ENCODE measurements around the gene OR2F2. TPM values are rescaled to one million over a fixed set of nuclear protein-coding genes. Genes with fewer than 3 reads are reported as not detected.
A peak's percentile ranks its signal among the peaks of the same experiment; 100 is the strongest.

Gene OR2F2
- total and polyA plus RNA-seq, 2 experiments from 2014 or later = not detected

DNA sequence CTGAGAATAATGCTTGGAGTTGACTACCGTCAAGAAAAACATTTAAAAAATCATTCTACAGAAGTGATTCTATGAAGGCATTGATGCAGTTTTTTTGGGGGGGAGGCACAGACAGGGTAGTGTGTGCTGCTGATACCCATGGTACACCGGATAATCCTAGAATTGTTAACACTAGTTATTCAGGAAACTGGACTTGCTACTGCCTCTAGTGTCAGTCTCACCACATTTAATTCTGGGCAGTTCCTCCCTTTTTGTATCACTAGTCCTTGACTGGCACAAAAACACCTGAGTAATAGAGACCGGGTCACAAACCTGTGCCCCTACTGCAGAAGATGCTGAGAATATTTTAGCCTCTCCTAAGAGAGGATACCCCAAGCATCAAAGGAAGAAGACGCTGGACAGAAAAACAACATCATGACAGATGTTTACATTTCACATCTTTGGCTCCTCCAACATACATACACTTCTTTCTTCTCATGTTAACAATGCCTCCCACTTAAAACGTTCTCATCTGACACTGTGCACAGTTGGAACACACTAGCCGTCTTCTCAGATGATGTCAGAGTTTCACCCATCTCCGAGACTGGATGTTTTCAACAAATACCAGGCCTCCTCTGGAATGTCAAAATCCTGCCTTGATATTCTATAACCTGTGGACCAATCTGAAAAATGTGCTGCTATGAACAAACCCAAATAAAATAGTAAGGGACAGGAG lies 19.9 kb upstream of the OR2F2 start:
- Histone ChIP-seq H3K4me1 (ENCODE audit: low read depth) (peaks cover 5% of the 10 kb centered on the region), H3K36me3 (no peaks in the 10 kb centered on the region), H3K27me3 (no peaks in the 10 kb centered on the region), H3K4me3 (no peak overlapping the region), H3K9me3 (ENCODE audit: low read depth) (no peaks in the 10 kb centered on the region), H3K27ac (no peak overlapping the region)
- TF ChIP-seq CTCF (IDR thresholded peaks at IDR 0.05; ENCODE audit: low read depth, low read length) = no peak
- DNase-seq (ENCODE audit: low read depth in 1 of 2, low spot score in 1 of 2) = no peak

GRCh38 chr7:143924851-143925250 lies 10.2 kb upstream of the OR2F2 start:
- Histone ChIP-seq H3K9me3 (ENCODE audit: low read depth) (no peaks in the 10 kb centered on the region), H3K36me3 (no peaks in the 10 kb centered on the region), H3K4me3 (no peak overlapping the region), H3K4me1 (ENCODE audit: low read depth) (no peaks in the 10 kb centered on the region), H3K27me3 (no peaks in the 10 kb centered on the region), H3K27ac (no peak overlapping the region)
- TF ChIP-seq CTCF (IDR thresholded peaks at IDR 0.05; ENCODE audit: low read depth, low read length) = no peak
- DNase-seq (ENCODE audit: low read depth in 1 of 2, low spot score in 1 of 2) = no peak

DNA sequence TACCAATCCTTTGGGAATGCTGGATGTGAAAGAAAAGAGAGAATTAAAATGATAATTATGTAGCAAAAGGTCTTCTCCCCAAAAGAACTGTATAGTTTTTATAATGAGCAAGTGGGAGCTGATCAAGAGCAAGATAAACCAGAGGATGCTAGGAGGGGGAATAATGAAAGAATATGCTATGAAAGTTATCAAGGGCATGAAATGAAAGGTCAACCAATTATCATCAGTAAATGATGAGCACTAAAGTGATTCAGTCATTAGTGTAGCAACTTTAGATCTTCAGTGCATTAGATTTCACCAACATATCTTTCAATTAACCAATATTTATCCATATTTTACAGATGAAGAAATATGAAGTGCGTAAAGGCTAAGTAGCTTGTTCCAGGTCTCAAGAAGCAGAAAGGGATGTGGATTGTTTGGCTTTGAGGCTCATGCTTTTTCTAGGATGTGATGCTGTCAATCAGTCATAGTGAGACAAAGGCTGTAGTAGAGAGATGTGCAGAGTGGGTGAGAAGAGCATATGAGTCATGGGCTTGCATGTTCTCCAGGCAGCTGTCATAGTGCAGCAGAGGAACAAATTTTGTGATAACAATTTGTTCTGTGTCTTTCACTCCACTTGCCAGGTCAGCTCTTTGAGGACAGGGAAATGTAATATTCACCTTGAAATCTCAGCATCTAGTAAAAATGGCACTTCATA lies 5.7 kb upstream of the OR2F2 start:
- Histone ChIP-seq H3K4me3 (no peak overlapping the region), H3K9me3 (ENCODE audit: low read depth) (no peaks in the 10 kb centered on the region), H3K27me3 (no peaks in the 10 kb centered on the region), H3K27ac (no peak overlapping the region), H3K4me1 (ENCODE audit: low read depth) (no peaks in the 10 kb centered on the region), H3K36me3 (no peaks in the 10 kb centered on the region)
- no peak for TF ChIP-seq CTCF (IDR thresholded peaks at IDR 0.05; ENCODE audit: low read depth, low read length)
- no peak for DNase-seq (ENCODE audit: low read depth in 1 of 2, low spot score in 1 of 2)

DNA sequence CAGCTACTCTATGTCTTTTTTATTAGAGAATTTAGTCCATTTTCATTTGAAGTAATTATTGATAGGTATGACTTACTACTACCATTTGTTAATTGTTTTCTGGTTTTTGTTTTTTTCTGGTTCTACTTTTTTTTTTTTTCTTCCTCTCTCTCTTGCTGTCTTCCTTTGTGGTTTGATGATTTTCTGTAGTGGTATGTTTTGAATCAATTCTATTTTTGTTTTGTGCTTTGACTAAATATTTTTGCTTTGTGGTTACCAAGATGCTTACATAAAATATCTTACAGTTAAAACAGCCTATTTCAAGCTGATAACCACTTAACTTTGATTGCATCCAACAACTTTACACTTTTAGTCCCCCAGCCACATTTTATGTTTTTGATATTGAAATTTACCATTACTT lies 3.3 kb upstream of the OR2F2 start:
- Histone ChIP-seq H3K4me3 (no peak overlapping the region), H3K27me3 (no peaks in the 10 kb centered on the region), H3K27ac (no peak overlapping the region), H3K36me3 (no peaks in the 10 kb centered on the region), H3K9me3 (ENCODE audit: low read depth) (no peaks in the 10 kb centered on the region), H3K4me1 (ENCODE audit: low read depth) (no peaks in the 10 kb centered on the region)
- no peak for DNase-seq (ENCODE audit: low read depth in 1 of 2, low spot score in 1 of 2)
- no peak for TF ChIP-seq CTCF (IDR thresholded peaks at IDR 0.05; ENCODE audit: low read depth, low read length)

DNA sequence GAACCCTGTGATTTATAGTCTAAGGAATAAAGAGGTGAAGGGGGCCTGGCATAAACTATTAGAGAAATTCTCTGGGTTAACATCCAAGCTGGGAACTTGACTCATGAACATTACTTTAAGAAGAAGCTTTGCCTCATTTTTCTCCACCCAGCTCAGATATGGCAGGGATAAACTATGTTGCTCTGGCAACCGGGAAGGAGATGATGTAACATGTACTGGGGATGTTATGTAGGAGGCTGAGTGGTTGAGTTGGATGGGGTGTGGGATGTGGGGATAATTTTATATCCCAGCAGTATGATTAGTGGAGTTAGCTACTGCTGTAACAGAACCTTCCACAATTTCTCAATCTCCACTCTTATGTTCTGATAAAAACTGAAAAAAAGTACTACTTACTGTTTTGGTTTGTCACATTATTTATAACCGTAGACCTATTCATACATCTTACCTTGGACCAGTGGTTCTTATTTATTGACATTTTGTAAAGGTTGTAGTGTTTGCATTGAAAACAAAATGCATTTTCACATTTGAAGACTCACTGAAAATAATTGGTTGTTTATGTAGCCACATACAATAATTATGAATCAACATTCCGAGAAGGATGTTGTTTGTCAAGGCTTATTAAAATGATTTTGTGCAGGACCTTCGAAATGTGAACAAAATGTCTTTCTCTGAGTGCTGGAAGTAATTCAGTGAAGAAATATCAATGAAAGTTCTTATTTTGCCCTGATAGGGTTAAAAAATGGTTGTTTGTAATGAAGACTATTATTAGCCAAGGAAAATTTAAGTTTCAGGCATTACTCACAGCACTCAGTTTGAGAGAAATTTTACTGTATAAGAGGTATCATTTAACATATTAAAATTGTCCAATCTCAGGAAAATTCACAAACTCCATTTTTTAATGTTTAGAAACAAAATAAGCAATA lies 1.3 kb downstream of the OR2F2 start:
- no peak for TF ChIP-seq CTCF (IDR thresholded peaks at IDR 0.05; ENCODE audit: low read depth, low read length)
- Histone ChIP-seq H3K9me3 (ENCODE audit: low read depth) (no peaks in the 10 kb centered on the region), H3K4me3 (no peak overlapping the region), H3K27ac (no peak overlapping the region), H3K36me3 (no peaks in the 10 kb centered on the region), H3K27me3 (no peaks in the 10 kb centered on the region), H3K4me1 (ENCODE audit: low read depth) (no peaks in the 10 kb centered on the region)
- DNase-seq (ENCODE audit: low read depth in 1 of 2, low spot score in 1 of 2) = peak in 1 of 2 donors; percentile 94

Measured in cardiac muscle cell (in vitro differentiated cells and primary cell).